ENCODE results near the gene GRWD1.
"Not testable (repeated sequence)": the region's sequence is repeated elsewhere in the genome, so short reads cannot be mapped to it uniquely, and the experiment has no call there.

GRWD1 gene

DNA sequence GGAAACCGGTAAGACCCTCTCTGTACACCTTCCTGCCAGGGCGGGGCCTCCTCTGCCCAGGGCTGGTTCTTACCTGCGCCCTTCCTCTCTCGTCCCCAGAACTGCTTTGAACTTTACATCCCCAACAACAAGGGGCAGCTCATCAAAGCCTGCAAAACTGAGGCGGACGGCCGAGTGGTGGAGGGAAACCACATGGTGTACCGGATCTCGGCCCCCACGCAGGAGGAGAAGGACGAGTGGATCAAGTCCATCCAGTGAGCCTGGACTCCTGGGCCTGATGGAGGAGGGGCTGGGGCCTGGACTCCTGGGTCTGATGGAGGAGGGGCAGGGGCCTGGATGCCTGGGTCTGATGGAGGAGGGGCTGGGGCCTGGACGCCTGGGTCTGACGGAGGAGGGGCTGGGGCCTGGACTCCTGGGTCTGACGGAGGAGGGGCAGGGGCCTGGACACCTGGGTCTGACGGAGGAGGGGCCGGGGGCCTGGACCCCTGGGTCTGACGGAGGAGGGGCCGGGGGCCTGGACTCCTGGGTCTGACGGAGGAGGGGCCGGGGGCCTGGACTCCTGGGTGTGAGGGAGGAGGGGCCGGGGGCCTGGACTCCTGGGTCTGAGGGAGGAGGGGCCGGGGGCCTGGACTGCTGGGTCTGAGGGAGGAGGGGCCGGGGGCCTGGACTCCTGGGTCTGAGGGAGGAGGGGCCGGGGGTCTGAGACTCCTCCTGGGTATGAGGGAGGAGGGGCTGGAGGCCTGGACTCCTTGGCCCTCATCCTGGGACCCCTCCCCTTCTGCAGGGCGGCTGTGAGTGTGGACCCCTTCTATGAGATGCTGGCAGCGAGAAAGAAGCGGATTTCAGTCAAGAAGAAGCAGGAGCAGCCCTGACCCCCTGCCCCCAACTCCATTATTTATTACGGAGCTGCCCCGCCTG is 32.8 kb downstream of the GRWD1 start:
- DNase-seq (ENCODE audit: low read depth in 2 of 2, low spot score in 1 of 2): no peak

- DNase-seq (ENCODE audit: low read depth in 2 of 2, low spot score in 1 of 2): no peak
Measured at GRCh38 chr19:48479686-48480085, 33.9 kb downstream of the GRWD1 start.

GRCh38 chr19:48480183-48480557 is 34.4 kb downstream of the GRWD1 start:
- DNase-seq (ENCODE audit: low read depth in 2 of 2, low spot score in 1 of 2): no peak

DNA sequence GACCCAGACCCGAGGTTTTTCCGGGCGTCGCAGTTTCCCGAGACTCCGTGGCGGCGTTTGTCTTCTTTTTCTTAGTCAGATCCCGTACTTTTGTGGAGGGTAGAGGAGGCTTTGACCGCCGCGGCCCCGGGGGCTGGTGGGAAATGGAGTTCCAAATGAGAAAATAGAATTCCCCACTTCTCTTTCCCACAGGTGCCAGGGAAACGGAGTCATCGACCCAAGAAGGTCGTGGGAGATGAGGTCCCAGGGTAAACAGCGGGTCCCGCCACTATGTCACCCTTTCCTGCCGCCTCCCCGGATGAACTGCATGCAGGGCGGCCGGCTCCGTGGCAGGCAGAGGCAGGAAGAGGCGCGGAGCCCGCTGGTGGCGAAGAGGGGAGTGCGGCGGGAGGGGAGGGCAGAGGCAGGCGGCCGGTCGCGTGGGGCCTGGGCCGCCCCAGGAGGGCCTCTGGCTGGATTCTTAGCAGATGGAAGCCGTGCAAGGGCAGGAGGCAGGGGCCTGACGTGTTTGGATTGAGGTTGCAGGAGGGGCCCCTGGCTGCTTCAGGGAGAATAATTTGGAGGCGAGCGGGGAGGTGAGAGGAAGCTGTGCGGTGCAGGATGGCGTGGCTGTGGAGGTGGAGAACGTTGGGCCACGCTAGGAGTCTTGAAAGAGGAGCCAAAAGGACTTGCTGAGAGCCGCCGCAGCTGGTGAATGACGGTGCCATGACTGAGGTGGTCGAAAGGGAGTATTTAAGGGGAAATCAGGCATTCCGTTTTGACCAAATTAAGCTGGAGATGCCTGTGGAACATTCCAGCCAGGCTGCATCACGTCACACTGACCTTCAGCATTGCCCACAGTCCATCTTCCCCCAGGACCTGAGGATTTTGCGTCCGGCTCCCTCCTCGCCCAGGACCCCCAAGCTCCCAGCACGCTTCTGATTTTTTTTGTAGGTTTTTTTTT is 35.0 kb downstream of the GRWD1 start:
- DNase-seq (ENCODE audit: low read depth in 2 of 2, low spot score in 1 of 2): no peak

DNA sequence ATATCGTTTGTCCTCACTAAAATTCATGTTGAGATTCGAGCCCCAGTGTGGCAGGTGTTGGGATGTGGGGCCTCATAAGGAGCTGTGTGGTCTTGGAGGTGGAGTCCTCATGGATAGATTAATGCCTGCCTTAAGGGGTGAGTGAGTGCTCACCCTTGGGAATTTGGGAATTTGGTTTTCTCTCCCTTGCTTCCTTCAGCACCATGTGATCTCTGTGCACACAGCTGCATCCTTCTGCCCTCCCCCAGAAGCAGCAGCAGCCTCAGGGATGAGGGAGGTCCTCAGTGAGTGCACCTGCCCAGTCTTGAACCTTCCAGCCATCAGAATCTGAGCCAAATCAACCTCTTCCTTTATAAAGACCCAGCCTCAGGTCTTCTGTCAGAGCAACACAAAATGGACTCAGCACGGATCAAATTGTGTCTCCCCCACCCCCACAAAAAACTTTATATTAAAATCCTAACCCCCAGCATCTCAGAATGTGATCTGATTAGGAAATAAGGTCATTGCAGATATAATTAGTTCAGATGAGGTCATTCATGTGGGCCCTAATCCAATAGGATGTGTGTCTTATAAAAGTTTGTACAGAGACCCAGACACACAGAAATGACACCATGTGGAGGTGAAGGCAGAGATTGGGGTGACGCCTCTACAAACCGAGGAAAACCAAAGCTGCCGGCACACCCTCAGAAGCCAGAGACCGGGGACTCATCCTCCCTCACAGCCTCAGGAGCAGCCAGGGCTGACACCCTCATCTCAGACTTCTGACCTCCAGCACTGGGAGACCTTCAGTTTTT is 36.3 kb downstream of the GRWD1 start:
- DNase-seq (ENCODE audit: low read depth in 2 of 2, low spot score in 1 of 2): no peak

- DNase-seq (ENCODE audit: low read depth in 2 of 2, low spot score in 1 of 2): no peak
Measured at GRCh38 chr19:48483301-48483700, 37.5 kb downstream of the GRWD1 start.

DNA sequence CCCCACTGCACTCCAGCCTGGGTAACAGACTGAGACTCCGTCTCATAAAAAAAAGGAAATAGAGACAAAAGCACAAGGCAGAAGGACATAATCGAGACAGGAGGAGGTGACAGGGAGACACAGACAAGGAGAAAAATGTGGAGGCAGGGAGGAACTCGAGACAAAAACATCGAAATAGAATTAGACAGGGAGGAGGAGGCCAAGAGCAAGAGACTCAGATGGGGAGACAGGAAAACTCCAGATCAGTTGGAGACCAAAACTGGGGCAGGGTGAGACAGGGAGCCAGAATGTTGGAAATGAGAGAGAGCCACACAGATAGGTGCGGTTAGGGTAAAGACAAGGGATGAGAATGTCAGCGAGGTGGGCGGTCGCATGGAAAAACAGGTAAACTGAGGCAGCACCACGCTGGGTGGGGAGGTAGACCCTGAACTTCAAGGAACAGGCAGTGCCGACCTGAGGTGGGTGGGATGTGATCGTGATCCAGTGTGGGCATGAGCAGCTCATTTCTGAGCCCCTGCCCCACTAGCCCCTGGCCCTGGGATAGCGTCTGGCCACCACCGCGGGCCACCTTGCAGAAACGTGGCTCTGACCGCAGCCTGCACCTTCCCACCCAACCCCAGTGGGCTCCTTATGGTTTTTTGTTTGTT is 38.6 kb downstream of the GRWD1 start:
- no peak for DNase-seq (ENCODE audit: low read depth in 2 of 2, low spot score in 1 of 2)

- DNase-seq (ENCODE audit: low read depth in 2 of 2, low spot score in 1 of 2): no peak
Measured at GRCh38 chr19:48484931-48485612, 39.3 kb downstream of the GRWD1 start.

- DNase-seq (ENCODE audit: low read depth in 2 of 2, low spot score in 1 of 2): not testable (repeated sequence)
Measured at GRCh38 chr19:48486706-48487105, 40.9 kb downstream of the GRWD1 start.

- no peak for DNase-seq (ENCODE audit: low read depth in 2 of 2, low spot score in 1 of 2)
Measured at GRCh38 chr19:48487544-48487943, 41.8 kb downstream of the GRWD1 start.

- DNase-seq (ENCODE audit: low read depth in 2 of 2, low spot score in 1 of 2): no peak
Measured at GRCh38 chr19:48487948-48488347, 42.2 kb downstream of the GRWD1 start.

DNA sequence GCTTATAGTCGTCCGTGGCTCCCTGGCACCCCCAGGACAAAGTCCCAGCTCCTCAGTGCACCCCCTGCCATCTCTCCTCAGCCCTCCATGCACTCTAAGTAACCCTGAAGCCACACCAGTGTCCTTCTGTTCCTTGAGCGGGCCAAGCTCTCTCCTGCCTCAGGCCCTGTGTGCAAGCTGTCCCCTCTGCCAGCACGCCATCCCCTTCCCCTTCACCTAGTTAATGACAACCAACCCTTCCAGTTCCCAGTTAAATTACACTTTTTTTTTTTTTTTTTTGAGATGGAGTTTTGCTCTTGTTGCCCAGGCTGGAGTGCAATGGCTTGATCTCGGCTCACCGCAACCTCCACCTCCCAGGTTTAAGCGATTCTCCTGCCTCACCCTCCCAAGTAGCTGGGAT is 42.7 kb downstream of the GRWD1 start:
- not testable (repeated sequence) for DNase-seq (ENCODE audit: low read depth in 2 of 2, low spot score in 1 of 2)

GRCh38 chr19:48489608-48490216 is 43.9 kb downstream of the GRWD1 start:
- peak; percentile 46 to 69 for DNase-seq (ENCODE audit: low read depth in 2 of 2, low spot score in 1 of 2)

GRCh38 chr19:48490981-48491792 is 45.4 kb downstream of the GRWD1 start:
- peak in 1 of 2 donors; percentile 52 for DNase-seq (ENCODE audit: low read depth in 2 of 2, low spot score in 1 of 2)

DNA sequence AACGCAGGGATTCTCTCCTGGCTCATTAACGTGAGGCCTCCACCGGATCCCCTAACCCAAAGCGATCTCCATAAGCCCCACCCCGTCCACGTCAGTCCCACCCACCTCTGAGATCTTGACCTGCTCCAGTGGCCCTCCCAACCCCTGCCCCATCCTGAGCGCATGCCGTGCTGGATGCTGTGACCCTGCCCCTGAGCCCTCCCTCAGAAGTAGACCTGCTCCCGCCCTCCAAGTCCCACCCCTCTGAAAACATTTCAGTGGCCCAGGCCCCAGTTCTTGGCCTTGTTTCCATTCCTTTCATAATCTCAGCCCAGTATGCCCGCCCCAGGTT is 46.0 kb downstream of the GRWD1 start:
- no peak for DNase-seq (ENCODE audit: low read depth in 2 of 2, low spot score in 1 of 2)

DNA sequence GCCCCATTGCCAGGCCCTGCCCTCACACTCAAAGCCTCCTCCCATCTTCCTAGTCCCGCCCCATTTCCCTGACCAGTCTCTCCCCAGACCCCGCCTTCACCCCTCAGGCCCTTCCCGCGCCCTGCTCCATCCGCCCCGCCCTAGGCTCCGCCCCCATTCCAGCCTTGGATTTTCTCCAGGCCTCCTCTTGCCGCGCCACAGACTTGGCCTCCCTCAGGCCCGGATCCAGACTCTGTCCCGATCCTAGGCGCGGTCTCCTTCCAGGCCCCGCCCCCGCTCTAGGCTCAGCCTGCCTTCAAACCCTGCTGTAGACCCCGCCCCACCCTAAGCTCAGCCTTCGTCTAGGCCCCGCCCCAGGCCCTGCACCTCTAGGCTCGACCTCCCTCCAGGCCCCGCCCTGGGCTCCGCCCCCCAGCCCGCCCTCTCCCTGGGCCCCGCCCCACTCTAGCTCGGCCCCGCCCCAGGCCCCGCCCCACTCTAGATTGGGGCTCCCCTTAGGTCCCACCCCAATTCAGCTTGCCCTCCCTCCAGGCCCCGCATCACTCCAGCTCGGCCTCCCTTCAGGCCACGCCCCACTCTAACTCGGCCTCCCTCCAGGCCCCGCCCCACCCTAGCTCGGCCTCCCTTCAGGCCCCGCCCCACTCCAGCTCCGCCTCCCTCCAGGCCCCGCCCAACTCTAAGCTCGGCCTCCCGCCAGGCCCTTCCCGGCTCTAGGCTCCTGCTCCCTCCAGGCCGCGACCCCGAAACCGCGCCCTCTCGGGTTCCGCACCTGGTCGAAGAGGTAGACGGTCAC is 47.3 kb downstream of the GRWD1 start:
- peak; percentile 49 to 55 for DNase-seq (ENCODE audit: low read depth in 2 of 2, low spot score in 1 of 2)

DNA sequence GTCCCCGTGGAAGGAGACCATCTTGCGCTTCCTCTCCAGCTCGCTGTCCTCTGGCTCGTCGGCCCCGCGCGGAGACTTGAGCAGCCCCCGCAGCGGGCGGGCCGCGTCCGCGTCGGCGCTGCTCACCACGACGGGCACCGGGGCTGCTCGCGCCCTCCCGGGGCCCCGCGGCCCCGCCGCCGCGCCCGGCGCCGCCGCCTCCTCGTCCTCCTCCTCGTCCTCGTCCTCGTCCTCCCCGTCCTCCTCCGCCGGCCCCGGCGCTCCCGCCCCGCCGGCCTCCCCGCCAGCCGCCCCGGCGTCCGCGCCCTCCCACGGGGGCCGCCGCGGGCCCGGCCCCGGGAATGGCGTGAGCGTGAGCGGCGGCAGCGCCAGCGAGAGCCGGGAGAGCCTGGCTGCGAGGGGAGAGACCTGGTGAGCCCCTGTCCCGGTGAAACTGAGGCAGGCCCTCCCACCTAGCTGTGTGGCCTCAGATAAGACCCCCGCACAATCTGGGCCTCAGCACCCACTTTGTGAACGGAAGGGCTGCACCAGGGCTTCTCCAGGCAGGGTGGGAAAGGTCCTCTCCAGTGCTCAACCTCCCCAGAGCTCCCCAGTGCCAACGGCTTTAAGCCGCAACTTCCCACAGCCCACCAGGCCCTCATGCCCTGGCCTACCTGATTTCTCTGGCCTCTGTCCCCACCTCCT is 48.1 kb downstream of the GRWD1 start:
- DNase-seq (ENCODE audit: low read depth in 2 of 2, low spot score in 1 of 2): no peak

DNA sequence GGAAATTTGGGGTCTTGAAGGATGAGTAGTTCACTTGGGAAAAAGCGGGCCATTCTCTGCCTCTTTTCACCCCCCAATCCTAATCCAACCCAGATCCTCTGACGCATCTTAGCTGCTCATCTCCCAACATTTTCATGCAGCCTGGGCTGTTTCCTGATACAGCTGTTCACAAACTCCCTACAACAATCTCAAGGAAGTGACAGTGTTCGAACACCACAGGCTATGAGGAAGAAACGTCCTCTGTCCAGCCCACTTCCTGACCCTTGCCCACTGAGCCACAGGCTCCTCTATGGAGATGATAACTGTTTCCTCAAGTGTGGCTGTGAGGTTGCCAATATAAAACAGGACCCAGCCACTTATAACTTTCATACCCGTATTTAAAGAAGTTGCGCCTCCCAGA is 49.6 kb downstream of the GRWD1 start:
- no peak for DNase-seq (ENCODE audit: low read depth in 2 of 2, low spot score in 1 of 2)

Data from stimulated activated CD8-positive, alpha-beta memory T cell treated with anti-CD3 and anti-CD28 coated beads, Interleukin-4, amount 100 ng/mL, for 4 hours (primary cell).